K562 (cell line): ENCODE results near the gene SDR42E2. TPM values are rescaled to one million over a fixed set of nuclear protein-coding genes. Genes with fewer than 3 reads are reported as not detected.

ENCODE experiments used
- ARID1B ChIP-seq: fragments of 450-650 bp; IDR thresholded peaks from 2 replicates; pipeline ENCODE4 v1.6.1; 2016; ENCODE audit warnings: antibody characterized with exemption, mild to moderate bottlenecking, inconsistent platforms
- DNMT1 ChIP-seq: fragments of 450-650 bp; IDR thresholded peaks from 2 replicates; pipeline ENCODE4 v1.6.1; 2016; ENCODE audit warnings: antibody characterized with exemption, mild to moderate bottlenecking
- EHMT2 ChIP-seq: fragments of 450-650 bp; IDR thresholded peaks from 2 replicates; pipeline ENCODE4 v1.6.1; 2018; ENCODE audit warnings: antibody characterized with exemption
- HMG20A ChIP-seq: fragments of 450-650 bp; formaldehyde crosslinking; conservative IDR thresholded peaks from 2 replicates; pipeline ENCODE4 v1.4.0; 2020; ENCODE audit warnings: mild to moderate bottlenecking, mixed read lengths
- MTA2 ChIP-seq: fragments of 450-650 bp; IDR thresholded peaks from 2 replicates; pipeline ENCODE4 v1.6.1; 2016; ENCODE audit warnings: low read depth
- NFIX ChIP-seq: fragments of 250-450 bp; sonication (Bioruptor Pico); IDR thresholded peaks from 2 replicates; pipeline ENCODE4 v1.4.0; 2020; ENCODE audit warnings: low read depth, mild to moderate bottlenecking, moderate library complexity
- PHF8 ChIP-seq: fragments of 200-600 bp; sonication (generic); IDR thresholded peaks from 2 replicates; pipeline ENCODE4 v1.6.1; 2012; ENCODE audit warnings: mixed run types, mild to moderate bottlenecking, inconsistent platforms, low read length, moderate library complexity, borderline replicate concordance
- PRMT5 ChIP-seq: sonication (generic); formaldehyde crosslinking; IDR thresholded peaks from 2 replicates; pipeline ENCODE4 v1.5.0; 2020; ENCODE audit warnings: missing genetic modification reagents
- RBM39 ChIP-seq: fragments of 200-400 bp; formaldehyde crosslinking; optimal IDR thresholded peaks from 2 replicates; pipeline ENCODE3; 2018; ENCODE audit warnings: low read depth, low read length
- TAF1 ChIP-seq: IDR thresholded peaks from 2 replicates; pipeline ENCODE4 v1.6.1; 2011; ENCODE audit warnings: mild to moderate bottlenecking, low read length, moderate library complexity; ENCODE audit not compliant: insufficient read depth, control insufficient read depth, severe bottlenecking; ENCODE audit errors: extremely low read depth
- ZNF766 ChIP-seq: fragments of 200-800 bp; sonication (Bioruptor generic); conservative IDR thresholded peaks from 2 replicates; pipeline ENCODE4 v1.6.1; 2016; ENCODE audit warnings: missing genetic modification characterization, missing compliant biosample characterization
- ZZZ3 ChIP-seq: fragments of 450-650 bp; IDR thresholded peaks from 2 replicates; pipeline ENCODE4 v1.6.1; 2016; ENCODE audit warnings: antibody characterized with exemption, mild to moderate bottlenecking, moderate library complexity
- polyA plus RNA-seq, 8 experiments: library from polyadenylated mRNA; depleted of rRNA in 4 of 8; stranded (reverse) in 5 of 8; unstranded in 3 of 8; fragments of >200 nt; fragmentation: Nextera tagmentation in 2 of 8; fragmentation: Illumina TruSeq in 1 of 8; extraction: Ambion mirVana in 2 of 8; extraction: Trizol in 1 of 8; gene quantifications; 2 replicates each; pipeline versions ENCODE4 v1.2.1 to v1.2.3, GENCODE V29; 2011 to 2014; ENCODE audit warnings: inconsistent platforms in 1 of 8, missing spikeins in 1 of 8
- total RNA-seq, 7 experiments: library from RNA; depleted of rRNA in 6 of 7; stranded (reverse); fragments of >200 nt in 6 of 7; fragmentation: Illumina TruSeq in 2 of 7; extraction: Trizol in 2 of 7; gene quantifications; 2 replicates each; pipeline versions ENCODE4 v1.2.1 to v1.2.3, GENCODE V29; 2011 to 2021; ENCODE audit warnings: low replicate concordance in 1 of 7
- TF ChIP-seq, protein P1 (sequence below): IDR thresholded peaks from 3 replicates; pipeline ENCODE4 v1.6.1; 2011; ENCODE audit warnings: borderline replicate concordance, mild to moderate bottlenecking; ENCODE audit not compliant: insufficient read length, insufficient read depth
- TF ChIP-seq, protein P2 (sequence below): fragments of 250-450 bp; sonication (Bioruptor Pico); IDR thresholded peaks from 2 replicates; pipeline ENCODE4 v1.9.0; 2021; ENCODE audit warnings: mild to moderate bottlenecking, inconsistent platforms
- TF ChIP-seq, protein P3 (sequence below): sonication (generic); formaldehyde crosslinking; IDR thresholded peaks from 2 replicates; pipeline ENCODE4 v1.8.1; 2023; ENCODE audit warnings: mild to moderate bottlenecking, missing genetic modification reagents
- TF ChIP-seq, protein P4 (sequence below): sonication (generic); IDR thresholded peaks from 2 replicates; pipeline ENCODE4 v1.6.1; 2016
- TF ChIP-seq, protein P5 (sequence below): fragments of 450-650 bp; IDR thresholded peaks from 2 replicates; pipeline ENCODE4 v1.6.1; 2016; ENCODE audit warnings: borderline replicate concordance
- TF ChIP-seq, protein P6 (sequence below): sonication (generic); formaldehyde crosslinking; IDR thresholded peaks from 2 replicates; pipeline ENCODE4 v1.8.0; 2023; ENCODE audit warnings: mild to moderate bottlenecking, missing genetic modification reagents

The SDR42E2 gene
- total and polyA plus RNA-seq, 9 of the 15 experiments (the other 6 are each of a cell fraction or from before 2014, with no cell fraction given), result 0.03 to 0.07 (median 0.04) TPM; not detected in 4

DNA sequence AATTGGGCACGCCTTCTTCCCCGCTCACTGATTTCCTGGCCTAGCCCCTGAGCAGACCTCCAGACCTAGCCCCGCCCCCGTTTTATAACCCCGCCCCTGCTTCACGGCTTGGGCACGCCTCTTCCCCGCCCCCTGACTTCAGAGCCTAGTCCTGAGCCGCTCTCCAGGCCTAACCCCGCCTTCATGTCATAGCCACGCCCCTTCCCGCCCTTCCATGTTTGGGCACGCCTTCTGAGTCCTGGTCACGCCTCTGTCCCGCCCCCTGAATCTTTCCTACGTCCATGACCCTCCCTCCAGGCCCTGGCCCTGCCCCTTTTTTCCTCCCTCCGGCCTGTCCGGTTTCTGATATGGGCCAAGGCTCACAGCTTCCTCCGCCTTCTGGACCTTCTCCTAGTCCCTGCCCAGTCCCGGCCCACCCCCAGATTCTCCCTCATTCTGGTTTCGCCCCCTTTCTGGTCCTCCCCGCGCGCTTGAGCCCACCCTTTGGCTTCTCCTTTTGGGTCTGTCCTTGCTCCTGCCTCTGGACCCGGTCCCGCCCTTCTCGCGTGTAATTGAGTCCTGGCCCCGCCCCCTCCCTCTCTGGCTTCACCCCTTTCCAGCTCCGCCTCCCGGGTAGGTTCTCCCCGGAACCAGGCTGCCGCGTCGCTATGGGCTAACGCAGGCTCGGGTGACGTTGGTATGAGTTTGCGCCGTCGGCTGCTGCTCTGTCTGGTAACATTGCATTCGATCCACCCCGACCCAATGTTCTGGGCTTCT is 28.6 kb downstream of the SDR42E2 start (continued):
- no peak for TF ChIP-seq ZNF766 (CRISPR knock-in tag)
- TF ChIP-seq, protein P1, sequence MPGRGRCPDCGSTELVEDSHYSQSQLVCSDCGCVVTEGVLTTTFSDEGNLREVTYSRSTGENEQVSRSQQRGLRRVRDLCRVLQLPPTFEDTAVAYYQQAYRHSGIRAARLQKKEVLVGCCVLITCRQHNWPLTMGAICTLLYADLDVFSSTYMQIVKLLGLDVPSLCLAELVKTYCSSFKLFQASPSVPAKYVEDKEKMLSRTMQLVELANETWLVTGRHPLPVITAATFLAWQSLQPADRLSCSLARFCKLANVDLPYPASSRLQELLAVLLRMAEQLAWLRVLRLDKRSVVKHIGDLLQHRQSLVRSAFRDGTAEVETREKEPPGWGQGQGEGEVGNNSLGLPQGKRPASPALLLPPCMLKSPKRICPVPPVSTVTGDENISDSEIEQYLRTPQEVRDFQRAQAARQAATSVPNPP, result no peak
- no peak for TF ChIP-seq DNMT1
- TF ChIP-seq, protein P2, sequence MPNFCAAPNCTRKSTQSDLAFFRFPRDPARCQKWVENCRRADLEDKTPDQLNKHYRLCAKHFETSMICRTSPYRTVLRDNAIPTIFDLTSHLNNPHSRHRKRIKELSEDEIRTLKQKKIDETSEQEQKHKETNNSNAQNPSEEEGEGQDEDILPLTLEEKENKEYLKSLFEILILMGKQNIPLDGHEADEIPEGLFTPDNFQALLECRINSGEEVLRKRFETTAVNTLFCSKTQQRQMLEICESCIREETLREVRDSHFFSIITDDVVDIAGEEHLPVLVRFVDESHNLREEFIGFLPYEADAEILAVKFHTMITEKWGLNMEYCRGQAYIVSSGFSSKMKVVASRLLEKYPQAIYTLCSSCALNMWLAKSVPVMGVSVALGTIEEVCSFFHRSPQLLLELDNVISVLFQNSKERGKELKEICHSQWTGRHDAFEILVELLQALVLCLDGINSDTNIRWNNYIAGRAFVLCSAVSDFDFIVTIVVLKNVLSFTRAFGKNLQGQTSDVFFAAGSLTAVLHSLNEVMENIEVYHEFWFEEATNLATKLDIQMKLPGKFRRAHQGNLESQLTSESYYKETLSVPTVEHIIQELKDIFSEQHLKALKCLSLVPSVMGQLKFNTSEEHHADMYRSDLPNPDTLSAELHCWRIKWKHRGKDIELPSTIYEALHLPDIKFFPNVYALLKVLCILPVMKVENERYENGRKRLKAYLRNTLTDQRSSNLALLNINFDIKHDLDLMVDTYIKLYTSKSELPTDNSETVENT (CRISPR knock-in tag), result no peak
- TF ChIP-seq ARID1B, result peak; percentile 31; the same call in 1 of the 2 replicates
- TF ChIP-seq NFIX (CRISPR knock-in tag), result no peak
- TF ChIP-seq RBM39, result no peak
- TF ChIP-seq EHMT2, result no peak
- peak; percentile 73 for TF ChIP-seq TAF1
- TF ChIP-seq, protein P3, sequence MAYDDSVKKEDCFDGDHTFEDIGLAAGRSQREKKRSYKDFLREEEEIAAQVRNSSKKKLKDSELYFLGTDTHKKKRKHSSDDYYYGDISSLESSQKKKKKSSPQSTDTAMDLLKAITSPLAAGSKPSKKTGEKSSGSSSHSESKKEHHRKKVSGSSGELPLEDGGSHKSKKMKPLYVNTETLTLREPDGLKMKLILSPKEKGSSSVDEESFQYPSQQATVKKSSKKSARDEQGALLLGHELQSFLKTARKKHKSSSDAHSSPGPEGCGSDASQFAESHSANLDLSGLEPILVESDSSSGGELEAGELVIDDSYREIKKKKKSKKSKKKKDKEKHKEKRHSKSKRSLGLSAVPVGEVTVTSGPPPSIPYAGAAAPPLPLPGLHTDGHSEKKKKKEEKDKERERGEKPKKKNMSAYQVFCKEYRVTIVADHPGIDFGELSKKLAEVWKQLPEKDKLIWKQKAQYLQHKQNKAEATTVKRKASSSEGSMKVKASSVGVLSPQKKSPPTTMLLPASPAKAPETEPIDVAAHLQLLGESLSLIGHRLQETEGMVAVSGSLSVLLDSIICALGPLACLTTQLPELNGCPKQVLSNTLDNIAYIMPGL (CRISPR knock-in tag), result no peak
- TF ChIP-seq MTA2, result 0 out of 2 replicates have a peak, but pooled peaks have one; percentile 14
- TF ChIP-seq PHF8, result peak; percentile 40; the same call in 1 of the 2 replicates
- TF ChIP-seq, protein P4, sequence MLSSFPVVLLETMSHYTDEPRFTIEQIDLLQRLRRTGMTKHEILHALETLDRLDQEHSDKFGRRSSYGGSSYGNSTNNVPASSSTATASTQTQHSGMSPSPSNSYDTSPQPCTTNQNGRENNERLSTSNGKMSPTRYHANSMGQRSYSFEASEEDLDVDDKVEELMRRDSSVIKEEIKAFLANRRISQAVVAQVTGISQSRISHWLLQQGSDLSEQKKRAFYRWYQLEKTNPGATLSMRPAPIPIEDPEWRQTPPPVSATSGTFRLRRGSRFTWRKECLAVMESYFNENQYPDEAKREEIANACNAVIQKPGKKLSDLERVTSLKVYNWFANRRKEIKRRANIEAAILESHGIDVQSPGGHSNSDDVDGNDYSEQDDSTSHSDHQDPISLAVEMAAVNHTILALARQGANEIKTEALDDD, result peak; percentile 45
- no peak for TF ChIP-seq HMG20A
- TF ChIP-seq, protein P5, sequence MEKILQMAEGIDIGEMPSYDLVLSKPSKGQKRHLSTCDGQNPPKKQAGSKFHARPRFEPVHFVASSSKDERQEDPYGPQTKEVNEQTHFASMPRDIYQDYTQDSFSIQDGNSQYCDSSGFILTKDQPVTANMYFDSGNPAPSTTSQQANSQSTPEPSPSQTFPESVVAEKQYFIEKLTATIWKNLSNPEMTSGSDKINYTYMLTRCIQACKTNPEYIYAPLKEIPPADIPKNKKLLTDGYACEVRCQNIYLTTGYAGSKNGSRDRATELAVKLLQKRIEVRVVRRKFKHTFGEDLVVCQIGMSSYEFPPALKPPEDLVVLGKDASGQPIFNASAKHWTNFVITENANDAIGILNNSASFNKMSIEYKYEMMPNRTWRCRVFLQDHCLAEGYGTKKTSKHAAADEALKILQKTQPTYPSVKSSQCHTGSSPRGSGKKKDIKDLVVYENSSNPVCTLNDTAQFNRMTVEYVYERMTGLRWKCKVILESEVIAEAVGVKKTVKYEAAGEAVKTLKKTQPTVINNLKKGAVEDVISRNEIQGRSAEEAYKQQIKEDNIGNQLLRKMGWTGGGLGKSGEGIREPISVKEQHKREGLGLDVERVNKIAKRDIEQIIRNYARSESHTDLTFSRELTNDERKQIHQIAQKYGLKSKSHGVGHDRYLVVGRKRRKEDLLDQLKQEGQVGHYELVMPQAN, result peak; percentile 66; the same call in 1 of the 2 replicates
- TF ChIP-seq, protein P6, sequence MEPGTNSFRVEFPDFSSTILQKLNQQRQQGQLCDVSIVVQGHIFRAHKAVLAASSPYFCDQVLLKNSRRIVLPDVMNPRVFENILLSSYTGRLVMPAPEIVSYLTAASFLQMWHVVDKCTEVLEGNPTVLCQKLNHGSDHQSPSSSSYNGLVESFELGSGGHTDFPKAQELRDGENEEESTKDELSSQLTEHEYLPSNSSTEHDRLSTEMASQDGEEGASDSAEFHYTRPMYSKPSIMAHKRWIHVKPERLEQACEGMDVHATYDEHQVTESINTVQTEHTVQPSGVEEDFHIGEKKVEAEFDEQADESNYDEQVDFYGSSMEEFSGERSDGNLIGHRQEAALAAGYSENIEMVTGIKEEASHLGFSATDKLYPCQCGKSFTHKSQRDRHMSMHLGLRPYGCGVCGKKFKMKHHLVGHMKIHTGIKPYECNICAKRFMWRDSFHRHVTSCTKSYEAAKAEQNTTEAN (CRISPR knock-in tag), result no peak
- TF ChIP-seq PRMT5 (CRISPR knock-in tag), result no peak
- no peak for TF ChIP-seq ZZZ3
